Neural progenitor cell (in vitro differentiated cells): ENCODE data around the gene LILRB3.
"Not testable (repeated sequence)": the region's sequence is repeated elsewhere in the genome, so short reads cannot be mapped to it uniquely, and the experiment has no call there.

Experiments
- EZH2 ChIP-seq: fragments of 200-600 bp; sonication (generic); IDR thresholded peaks from 2 replicates; pipeline ENCODE4 v1.6.1; 2017; ENCODE audit warnings: antibody characterized with exemption, mild to moderate bottlenecking, moderate library complexity
- TF ChIP-seq, protein P1 (sequence below): fragments of 200-600 bp; sonication (generic); IDR thresholded peaks from 2 replicates; pipeline ENCODE4 v1.5.1; 2017; ENCODE audit warnings: antibody characterized with exemption, mild to moderate bottlenecking

- TF ChIP-seq, protein P1, sequence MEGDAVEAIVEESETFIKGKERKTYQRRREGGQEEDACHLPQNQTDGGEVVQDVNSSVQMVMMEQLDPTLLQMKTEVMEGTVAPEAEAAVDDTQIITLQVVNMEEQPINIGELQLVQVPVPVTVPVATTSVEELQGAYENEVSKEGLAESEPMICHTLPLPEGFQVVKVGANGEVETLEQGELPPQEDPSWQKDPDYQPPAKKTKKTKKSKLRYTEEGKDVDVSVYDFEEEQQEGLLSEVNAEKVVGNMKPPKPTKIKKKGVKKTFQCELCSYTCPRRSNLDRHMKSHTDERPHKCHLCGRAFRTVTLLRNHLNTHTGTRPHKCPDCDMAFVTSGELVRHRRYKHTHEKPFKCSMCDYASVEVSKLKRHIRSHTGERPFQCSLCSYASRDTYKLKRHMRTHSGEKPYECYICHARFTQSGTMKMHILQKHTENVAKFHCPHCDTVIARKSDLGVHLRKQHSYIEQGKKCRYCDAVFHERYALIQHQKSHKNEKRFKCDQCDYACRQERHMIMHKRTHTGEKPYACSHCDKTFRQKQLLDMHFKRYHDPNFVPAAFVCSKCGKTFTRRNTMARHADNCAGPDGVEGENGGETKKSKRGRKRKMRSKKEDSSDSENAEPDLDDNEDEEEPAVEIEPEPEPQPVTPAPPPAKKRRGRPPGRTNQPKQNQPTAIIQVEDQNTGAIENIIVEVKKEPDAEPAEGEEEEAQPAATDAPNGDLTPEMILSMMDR = not testable (repeated sequence)
- not testable (repeated sequence) for TF ChIP-seq EZH2
Observed at GRCh38 chr19:54243809-54244208, 21.0 kb upstream of the LILRB3 start.
